Inflammatory macrophage treated with lipopolysaccharide for 4 hours (primary cell): ENCODE data around the gene IQGAP1.
A peak's percentile ranks its signal among the peaks of the same experiment; 100 is the strongest.
"Not testable (repeated sequence)": the region's sequence is repeated elsewhere in the genome, so short reads cannot be mapped to it uniquely, and the experiment has no call there.

Experiments used
- DNase-seq: peaks from one replicate; pipeline ENCODE4 v3.0.0-alpha.2; 2020

IQGAP1 gene

DNA sequence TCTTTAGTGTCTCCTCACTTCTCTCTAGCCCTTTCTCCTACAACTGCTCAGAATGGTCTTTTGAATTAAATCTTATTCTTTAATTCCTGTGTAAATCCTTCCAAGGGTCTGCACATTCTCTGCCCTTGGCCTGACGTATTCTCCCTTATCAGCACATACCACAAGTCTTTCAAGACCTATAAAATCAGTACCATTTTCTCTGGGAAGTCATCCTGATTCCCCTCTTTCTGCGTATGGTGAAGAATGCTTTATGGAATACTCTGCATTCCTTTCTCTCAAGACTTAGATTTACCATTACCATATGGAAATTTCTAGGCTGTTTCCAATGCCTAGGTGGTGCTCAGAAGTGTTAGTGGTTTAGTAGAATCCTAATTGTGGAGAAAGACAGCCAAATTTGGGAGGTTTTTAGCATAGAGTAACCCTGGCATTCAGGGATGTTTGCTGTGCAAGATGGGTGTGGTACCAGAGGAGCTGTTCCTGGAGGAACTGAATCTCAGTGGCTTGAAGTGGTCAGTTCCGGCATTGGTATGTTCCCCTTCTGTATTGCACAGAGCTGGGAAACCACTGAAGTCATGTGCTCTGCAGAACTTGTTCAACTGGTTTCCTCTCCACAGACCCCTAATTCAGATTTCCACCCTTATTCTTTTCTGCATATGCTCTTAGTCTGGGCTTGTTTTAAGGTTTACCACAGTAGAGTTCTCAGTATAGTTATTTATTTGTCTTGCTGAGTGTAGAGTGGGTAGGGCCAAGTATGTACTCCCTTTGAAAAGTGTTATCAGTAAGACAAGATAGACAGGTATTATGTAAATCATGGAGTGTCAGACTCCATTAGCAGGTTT lies 24.5 kb downstream of the IQGAP1 start:
- peak; percentile 95 for DNase-seq

DNA sequence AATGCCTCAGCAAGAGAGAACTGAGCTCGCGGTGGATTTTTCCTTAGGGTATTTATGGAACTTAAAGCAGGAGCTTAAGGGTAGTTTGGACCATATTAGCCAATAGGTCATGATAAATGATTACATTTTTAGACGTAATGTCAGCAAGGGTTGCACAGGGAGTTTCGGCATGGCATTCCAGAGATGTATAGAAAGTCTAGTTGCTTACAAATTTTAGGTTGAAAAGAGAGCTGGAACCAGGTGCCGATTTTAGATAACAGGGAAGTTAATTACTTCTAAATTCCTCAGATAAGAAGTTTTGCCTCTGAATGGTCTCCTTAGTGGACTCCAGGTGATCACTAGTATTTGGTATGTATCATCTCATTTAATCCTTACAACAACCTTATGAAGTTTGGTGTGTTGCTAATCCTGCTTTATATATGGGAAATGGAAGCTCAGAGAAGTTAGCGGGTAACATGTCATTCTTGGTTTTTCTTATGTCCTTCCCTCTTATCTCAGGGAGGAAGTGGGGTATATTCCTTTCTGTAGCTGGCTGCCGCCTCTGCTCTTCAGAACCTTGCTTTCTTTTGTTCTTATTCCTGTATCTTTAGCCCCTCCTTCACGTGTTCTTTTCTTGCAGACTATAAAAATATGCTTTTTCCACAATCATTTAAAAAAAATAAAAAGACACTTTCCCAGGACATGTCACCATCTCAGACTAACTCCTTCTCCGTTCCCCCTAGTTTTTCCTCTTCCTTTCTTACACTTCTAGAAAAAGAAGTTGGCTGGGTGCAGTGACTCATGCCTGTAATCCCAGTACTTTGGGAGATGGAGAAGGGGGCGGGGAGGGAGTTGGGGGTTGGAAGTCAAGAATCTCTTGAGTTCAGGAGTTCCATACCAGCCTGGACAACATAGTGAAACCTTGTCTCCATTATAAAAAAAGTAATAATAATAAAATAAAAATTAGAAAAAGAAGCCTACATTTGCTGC lies 25.7 kb downstream of the IQGAP1 start:
- DNase-seq: peak; percentile 62

DNA sequence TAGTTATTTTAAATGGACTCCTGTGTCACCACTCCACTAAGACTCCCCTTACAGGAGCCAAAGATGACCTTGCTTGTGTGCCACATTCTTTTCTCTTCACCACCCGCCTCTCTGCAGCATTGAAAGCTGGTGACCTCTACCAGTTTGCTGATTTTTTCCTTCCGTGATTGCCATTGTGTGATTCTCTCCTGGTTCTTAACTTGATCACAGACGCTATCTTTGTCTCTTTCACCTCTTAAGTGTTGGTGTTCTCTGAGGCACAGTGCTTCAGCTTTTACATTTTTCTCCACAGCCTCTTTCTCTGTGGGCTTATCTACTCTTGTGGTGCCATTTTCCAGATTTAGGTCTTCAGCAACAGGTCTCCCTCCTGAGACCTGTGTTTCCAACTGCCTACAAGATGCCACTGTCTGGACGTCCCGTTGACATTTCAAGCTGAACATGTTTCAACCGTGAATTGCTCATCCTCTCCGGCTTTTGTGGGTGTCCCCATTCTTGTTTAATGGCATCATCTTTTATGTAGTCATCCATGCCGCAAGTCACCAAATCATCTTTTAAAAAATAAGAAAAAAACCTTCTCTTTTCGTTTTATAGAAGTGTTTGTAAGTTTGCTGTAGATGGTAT lies 26.5 kb downstream of the IQGAP1 start:
- DNase-seq: peak; percentile 87

DNA sequence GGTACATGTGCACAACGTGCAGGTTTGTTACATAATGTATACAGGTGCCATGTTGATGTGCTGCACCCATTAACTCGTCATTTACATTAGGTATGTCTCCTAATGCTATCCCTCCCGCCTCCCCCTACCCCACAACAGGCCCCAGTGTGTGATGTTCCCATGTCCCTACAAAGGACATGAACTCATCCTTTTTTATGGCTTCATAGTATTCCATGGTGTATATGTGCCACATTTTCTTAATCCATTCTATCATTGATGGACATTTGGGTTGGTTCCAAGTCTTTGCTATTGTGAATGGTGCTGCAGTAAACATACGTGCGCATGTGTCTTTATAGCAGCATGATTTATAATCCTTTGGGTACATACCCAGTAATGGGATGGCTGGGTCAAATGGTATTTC lies 28.0 kb downstream of the IQGAP1 start:
- not testable (repeated sequence) for DNase-seq

DNA sequence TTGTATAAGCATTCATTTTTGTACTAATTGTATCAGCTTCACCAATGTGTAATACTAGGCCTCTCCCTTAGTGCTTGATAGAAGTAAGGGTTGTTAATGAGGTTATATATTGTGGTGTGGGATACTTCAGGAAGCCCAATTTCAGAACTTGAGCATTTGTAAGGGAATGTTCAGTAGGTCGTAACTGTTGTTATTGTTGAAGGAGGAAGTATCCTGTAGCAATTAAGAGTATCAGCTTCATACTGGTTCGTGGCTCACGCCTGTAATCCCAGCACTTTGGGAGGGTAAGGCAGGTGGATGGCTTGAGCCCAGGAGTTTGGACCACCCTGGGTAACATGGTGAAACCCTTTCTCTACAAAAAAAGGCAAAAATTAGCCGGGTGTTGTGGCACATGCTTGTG lies 30.6 kb downstream of the IQGAP1 start:
- DNase-seq: no peak

DNA sequence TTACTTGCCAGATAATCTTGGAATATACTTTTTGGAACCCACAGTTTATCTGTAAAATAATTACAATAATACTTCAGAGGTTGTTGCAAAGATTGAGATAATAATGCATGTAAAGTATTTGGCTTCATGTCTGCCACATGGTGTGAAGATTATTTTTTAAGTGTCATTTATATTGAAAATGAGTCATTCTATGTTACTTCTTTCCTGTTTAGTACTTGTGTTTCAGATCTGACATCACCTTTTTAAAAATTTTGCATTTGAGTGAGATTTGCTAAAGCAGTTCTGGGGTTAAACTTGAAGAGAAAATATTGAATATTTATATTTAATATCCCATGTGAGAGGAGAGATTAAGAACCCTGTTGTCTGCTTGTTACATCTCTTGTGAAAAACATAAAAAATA lies 31.2 kb downstream of the IQGAP1 start:
- DNase-seq: no peak

DNA sequence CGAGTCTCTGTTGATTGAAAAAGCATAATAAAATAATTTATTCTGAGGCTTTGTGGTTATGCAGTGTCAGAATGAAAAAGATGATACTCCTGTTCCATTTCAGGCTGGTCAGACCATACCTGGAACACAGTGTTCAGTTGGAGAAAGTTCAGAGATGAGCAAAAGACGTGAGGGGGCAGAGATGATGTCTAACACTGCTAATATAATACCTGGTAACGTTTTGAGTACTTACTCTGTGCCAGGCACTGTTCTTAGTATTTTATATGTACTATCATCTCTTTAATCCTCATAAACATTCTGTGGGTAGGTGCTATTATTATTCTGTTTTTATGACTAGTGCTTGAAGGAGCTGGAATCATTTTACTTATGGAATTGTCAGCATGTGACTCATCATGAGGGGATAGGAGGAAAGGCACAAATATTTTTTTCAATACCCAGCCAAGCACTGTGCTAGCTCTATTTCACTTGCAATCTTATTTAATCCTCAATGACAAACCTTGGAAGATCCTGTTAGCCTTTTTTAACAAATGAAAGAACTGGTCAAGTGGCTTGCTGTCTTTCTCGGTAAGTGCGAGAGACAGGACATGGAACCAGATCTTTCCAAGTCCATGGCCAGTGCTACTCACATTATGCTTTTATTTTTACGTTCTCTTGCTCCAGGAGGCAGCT lies 31.8 kb downstream of the IQGAP1 start:
- no peak for DNase-seq

DNA sequence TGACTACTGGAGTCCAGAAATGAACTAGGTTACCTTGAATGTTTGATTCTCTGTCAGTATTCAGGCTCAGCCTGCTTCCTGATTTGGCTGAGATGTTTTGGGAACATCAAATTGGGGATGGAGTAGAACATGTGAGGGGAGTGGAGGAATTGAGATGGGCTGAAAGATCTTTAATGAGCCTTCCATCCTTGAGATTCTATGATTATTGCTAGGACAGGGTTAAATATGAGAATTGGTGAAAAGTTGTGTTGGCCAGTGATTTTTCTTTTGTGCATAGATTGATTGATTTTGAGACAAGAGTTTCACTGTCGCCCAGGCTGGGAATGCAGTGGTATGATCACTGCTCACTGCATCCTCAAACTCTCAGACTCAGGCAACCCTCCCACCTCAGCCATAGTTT lies 32.4 kb downstream of the IQGAP1 start:
- DNase-seq: no peak

DNA sequence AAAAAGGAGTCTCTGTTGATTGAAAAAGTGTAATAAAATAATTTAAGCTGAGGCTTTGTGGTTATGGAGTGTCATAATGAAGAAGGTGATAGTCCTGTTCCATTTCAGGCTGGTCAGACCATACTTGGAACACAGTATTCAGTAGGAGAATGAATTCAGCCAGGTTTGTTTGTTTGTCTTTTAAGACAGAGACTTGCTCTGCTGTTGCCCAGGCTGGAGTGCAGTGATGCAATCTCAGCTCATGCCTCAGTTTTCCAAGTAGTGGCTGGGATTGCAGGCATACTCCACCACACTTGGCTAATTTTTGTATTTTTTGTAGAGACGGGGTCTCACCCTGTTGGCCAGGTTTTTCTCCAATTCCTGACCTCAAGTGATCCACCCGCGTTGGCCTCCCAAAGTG lies 33.5 kb downstream of the IQGAP1 start:
- no peak for DNase-seq

DNA sequence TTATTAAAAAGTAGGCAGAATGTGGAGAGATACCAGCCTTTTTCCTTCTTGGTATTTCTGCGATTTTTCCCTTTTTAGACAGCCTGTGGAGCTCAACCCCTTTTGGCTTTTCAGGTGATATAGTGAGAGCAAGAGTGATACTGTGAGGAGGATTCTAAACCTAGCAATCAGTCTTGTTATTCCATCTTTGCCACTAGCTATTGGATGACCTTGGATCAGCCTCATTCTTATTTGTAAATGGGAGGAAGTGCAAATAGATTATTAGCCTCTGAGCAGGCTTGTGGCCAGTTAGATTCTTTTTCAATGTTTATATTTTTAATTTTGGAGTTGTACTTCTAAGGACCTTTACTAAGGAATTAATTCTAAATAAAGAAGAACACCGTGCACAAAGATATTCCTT lies 34.0 kb downstream of the IQGAP1 start:
- no peak for DNase-seq

DNA sequence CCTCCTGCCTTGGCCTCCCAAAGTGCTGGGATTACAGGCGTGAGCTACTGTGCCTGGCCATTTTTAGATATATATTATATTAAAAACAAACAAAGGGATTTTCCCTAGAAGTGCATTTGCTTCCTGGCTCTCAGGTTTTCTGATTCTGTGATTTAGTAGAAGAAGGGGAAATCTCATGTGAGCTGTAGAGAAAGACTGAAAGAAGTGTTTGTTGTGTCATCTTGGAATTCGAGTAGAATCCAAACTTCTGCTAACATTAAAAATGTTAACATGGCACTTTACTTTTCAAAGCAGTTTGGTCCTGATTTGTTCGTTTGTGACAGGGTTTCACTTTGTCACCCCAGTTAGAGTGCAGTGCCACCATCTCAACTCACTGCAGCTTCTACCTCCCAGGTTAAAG lies 34.9 kb downstream of the IQGAP1 start:
- DNase-seq: peak; percentile 21

DNA sequence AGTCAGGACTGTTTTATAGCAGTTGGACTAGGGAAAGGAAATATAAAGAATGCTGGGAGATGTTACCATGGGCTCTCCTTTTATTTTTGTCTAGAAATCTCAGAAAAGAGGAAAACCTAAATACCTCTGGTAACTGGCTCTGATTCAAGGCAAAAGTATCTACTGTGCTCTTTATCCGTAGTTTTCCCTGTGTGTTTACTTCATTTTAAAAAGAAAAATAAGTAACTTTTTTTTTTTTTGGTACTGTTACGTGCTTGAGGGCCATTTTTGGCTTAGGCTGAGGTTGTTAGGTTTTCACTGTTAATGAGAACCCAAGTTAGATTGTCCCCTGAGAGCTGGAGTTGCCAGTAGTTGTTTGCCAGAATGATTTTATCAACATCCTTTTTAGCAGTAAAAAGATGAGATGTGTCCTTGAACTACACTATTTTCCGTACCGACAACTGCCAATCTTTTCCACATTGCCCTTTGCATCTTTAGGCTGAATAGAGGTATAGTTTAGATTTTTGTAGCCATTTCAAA lies 35.8 kb downstream of the IQGAP1 start:
- DNase-seq: no peak

DNA sequence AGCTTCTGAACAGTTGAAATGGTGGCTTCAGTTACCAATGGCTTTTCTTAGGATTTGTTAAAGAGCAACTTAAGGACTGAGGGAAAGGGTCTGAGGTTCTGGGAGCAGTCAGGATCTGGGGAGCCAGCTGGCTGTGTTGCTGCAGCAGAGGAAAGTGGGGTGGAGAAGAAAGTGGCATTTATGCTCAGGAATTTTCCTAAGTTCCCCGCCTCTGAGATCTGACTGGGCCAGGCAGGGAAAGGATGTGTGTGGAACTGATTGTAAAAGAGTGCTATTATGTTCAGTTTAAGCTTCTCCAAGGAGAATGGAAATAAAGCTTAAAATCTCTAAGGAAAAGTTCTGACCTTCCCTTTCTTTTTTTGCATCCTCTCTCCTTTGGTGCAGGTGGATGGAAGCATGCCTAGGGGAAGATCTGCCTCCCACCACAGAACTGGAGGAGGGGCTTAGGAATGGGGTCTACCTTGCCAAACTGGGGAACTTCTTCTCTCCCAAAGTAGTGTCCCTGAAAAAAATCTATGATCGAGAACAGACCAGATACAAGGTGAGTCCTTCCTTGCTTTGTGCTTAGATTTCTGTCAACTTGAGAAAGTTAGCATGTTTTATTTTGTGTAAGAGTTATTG lies 37.8 kb downstream of the IQGAP1 start:
- no peak for DNase-seq

DNA sequence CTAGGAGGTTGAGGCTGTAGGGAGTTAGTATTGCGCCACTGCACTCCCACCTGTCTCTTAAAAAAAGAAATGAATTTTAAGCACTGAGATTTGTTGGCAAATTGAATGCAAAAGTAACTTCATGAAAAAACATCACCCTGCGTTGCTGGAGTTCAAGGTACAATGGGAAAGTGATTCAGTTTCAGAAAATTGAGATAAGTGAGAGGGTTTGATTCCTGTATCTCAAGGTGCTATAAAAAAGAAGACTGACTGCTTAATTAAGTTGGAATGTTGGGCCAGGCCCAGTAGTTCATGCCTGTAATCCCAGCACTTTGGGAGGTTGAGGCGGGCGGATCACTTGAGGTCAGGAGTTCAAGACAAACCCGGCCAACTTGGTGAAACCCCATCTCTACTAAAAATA lies 39.1 kb downstream of the IQGAP1 start:
- no peak for DNase-seq

DNA sequence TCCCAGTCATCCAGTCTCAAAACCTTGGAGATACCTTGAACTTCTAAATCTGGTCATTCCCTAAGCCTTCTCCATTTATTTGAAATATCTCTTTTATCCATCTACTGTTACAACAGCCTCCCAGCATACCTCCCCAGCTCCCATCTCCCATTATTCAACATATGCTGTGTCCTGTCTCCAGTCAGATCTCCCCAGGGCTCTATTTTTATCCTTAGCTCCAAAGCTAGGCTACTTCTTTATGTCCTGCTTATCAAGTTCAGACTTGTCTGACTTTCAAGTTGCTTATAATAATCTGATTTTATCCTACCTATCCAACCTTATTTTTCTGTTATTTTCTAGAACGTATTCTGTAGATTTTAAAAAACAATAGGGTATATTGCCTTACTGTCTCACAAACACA lies 44.2 kb downstream of the IQGAP1 start:
- no peak for DNase-seq

DNA sequence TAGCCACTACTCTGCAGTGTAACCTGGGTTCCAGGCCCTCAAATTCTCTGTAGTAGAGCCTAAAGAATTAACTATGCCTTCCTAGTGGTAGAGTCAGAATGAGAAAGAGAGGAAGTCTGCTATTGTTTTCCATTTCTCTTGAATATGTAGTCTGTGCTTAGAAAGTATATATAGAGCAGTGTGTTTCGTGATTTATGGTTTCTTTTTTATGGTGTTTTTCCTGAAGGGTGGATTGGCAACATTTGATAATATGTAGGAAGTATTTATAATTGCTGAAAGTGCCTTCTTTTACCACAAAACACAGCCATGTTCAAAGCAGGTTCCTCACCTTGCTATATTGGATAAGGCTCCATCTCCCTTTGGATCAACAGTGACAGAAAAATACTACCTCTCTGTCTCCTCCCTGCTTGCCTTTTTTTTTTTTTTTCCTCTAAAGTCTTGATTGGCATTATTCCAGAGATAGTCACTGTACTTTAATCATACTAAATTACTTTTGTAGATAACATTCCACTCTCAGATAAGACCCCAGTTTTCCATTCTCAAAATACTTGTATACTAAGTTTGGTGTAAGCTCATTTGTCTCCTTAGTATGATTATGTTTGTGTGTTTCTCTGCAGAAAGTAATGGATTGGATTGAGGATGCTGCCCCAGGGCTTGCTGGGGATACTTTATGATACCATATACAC lies 47.8 kb downstream of the IQGAP1 start:
- DNase-seq: no peak

DNA sequence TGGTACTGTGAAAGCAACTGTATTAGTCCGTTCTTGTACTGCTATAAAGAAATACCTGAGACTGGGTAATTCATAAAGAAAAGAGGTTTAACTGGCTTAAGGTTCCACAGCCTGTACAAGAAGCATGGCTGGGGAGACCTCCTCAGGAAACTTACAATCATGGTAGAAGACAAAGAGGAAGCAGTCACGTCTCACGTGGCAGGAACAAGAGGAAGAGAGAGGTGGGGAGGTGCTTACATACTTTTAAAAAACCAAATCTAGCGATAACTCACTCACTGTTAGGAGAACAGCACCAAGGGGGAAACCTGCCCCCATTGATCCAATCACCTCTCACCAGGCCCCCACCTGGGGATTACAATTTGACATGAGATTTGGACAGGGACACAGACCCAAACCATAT lies 48.9 kb downstream of the IQGAP1 start:
- no peak for DNase-seq

DNA sequence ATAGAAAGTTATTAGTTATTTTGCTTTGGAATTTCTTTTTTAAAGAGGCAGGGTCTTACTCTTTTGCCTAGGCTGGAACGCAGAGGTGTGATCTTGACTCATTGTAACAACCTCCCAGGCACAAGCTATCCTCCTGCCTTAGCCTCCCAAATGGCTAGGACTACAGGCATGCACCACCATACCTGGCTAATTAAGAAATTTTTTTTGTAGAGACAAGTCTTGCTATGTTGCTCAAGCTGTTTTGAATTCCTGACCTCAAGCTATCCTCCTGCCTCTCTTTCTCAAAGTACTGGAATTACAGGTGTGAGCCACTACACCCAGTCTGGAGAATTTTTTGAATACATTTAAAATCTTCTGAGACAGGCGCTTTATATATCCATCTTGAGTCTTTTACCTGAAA lies 49.5 kb downstream of the IQGAP1 start:
- DNase-seq: no peak

DNA sequence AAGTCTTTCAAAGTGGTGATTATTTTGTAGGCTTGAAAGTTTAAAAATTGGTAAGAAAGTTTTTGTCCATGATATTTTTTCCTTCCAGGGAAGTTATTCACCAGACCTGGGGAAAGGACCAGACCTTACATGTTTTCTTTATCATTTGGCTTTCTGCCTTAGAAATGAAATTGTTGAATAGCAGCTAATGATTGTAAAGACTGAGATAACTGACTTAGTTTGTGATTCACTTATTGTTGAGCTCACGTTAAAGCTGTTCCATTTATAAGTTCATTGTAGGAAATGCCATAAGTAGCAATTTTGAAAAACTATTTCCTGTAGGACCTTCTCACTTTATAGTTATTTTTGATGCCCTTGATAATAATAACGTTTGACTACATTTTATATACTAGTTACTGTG lies 51.9 kb downstream of the IQGAP1 start:
- DNase-seq: no peak

DNA sequence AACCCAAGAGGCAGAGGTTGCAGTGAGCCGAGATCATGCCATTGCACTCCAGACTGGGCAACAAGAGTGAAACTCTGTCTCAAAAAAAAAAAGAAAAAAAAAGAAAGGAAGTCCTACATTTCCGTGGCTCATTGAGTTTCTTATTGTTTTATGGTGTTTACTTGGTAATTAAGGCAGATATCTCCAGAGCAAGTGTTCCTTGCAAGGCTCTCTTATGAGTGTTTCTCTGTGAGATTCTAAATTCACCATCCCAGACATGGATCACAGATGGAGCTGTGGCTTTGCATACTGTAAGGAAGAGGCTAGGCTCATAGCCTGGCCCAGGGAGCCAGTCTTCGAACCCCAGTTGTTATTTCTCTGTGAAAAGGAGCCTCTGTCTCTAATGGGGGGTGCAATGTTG lies 53.0 kb downstream of the IQGAP1 start:
- no peak for DNase-seq

DNA sequence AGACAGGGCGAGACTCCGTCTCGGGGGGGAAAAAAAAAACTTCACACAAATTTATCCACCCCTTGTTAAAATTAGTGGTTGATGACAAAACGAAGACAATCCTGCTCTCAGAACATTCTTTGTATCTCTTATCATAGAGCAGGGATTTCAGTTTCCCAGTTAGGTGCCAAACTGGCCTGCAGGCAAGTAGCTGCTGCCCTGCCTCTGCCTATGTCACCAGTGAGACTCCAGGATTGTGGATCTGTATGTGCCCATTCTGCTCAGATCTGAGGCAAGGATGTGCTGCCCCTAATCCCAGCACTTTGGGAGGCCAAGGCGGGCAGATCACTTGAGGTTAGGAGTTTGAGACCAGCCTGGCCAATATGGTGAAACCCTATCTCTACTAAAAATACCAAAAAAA lies 54.4 kb downstream of the IQGAP1 start:
- no peak for DNase-seq
